ENCODE data around the gene TMC2.

Gene TMC2

GRCh38 chr20:2544211-2544610, 7.8 kb downstream of the TMC2 start:
- H3K4me3 ChIP-seq (ENCODE audit: low read depth, low read length), result no peak overlapping the region
- TF ChIP-seq CTCF (IDR thresholded peaks at IDR 0.05; ENCODE audit: low read depth, low read length), result no peak

GRCh38 chr20:2545594-2545993, 9.2 kb downstream of the TMC2 start:
- TF ChIP-seq CTCF (IDR thresholded peaks at IDR 0.05; ENCODE audit: low read depth, low read length), result no peak
- H3K4me3 ChIP-seq (ENCODE audit: low read depth, low read length), result no peak overlapping the region

GRCh38 chr20:2557873-2558580, 21.7 kb downstream of the TMC2 start:
- no peak overlapping the region for H3K4me3 ChIP-seq (ENCODE audit: low read depth, low read length)
- no peak for TF ChIP-seq CTCF (IDR thresholded peaks at IDR 0.05; ENCODE audit: low read depth, low read length)

- H3K4me3 ChIP-seq (ENCODE audit: low read depth, low read length), result no peak overlapping the region
- TF ChIP-seq CTCF (IDR thresholded peaks at IDR 0.05; ENCODE audit: low read depth, low read length), result no peak
Measured at GRCh38 chr20:2558581-2559278, 22.4 kb downstream of the TMC2 start.

- no peak for TF ChIP-seq CTCF (IDR thresholded peaks at IDR 0.05; ENCODE audit: low read depth, low read length)
- no peak overlapping the region for H3K4me3 ChIP-seq (ENCODE audit: low read depth, low read length)
Measured at GRCh38 chr20:2559279-2559626, 22.9 kb downstream of the TMC2 start.

- H3K4me3 ChIP-seq (ENCODE audit: low read depth, low read length), result no peak overlapping the region
- no peak for TF ChIP-seq CTCF (IDR thresholded peaks at IDR 0.05; ENCODE audit: low read depth, low read length)
Measured at GRCh38 chr20:2559651-2560050, 23.3 kb downstream of the TMC2 start.

- no peak overlapping the region for H3K4me3 ChIP-seq (ENCODE audit: low read depth, low read length)
- no peak for TF ChIP-seq CTCF (IDR thresholded peaks at IDR 0.05; ENCODE audit: low read depth, low read length)
Measured at GRCh38 chr20:2563116-2563515, 26.7 kb downstream of the TMC2 start.

Data from WI38 (cell line).